ENCODE measurements around the gene PRXL2C.

Gene PRXL2C

DNA sequence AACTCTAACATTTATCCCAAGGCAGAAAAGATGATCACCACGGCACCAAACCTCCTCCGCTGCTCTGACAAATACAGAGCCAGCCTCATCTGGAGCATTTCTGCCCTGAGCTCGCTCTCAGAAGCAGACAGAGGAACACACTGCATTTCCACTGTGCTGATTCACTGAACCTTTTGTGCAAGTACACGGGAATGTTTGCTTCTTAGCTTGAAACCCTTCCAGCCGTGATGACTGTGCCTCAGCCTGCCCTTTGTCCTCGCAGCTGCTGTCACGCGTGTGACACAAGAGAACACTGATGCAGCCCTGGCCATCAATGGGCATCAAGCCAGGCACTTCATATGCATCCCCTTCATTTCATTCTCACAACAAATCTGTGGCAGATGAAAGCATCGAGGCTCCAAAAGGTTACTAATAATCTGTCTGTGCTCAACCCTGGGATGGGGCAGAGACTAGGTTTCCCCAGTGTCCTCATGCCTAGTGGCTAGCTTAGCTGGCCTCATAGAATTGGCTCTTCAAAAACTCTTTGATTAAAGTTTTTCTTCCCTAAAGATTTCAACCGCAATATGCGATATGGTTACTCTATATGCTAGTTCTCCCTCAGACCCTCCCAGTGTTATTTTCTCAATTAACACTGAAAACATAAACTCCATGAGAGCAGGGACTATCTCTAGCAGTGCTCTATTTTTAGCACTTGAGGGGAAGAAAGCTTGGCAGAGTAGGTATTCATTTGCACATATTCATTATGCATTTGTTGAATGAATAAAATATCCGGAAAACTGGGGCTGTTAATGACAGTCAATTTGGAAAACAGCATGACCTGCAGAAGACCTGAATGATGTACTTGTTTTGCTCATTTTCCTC, 42.8 kb downstream of the PRXL2C start:
- H3K9me3 ChIP-seq (ENCODE audit: control insufficient read depth in 1 of 2, low read length in 2 of 2): no peaks in the 10 kb centered on the region
- H3K36me3 ChIP-seq (ENCODE audit: control insufficient read depth in 1 of 2, insufficient read depth in 2 of 2, low read length in 2 of 2): no peaks in the 10 kb centered on the region
- H3K27me3 ChIP-seq (ENCODE audit: control insufficient read depth in 1 of 2, insufficient read depth in 2 of 2, low read length in 2 of 2): no peaks in the 10 kb centered on the region
- no peak overlapping the region for H3K27ac ChIP-seq (ENCODE audit: low read depth, low read length)
- peaks cover 8% of the 10 kb centered on the region in 2 donors for H3K4me1 ChIP-seq (ENCODE audit: control insufficient read depth in 1 of 2, insufficient read depth in 2 of 2, low read length in 2 of 2)
- H3K4me3 ChIP-seq (ENCODE audit: low read depth in 1 of 2, low read length in 2 of 2): peak overlapping the region in 1 of 2 donors; percentile 16
- no peak overlapping the region for H3K9ac ChIP-seq (ENCODE audit: low read depth in 1 of 2, low read length in 2 of 2)

DNA sequence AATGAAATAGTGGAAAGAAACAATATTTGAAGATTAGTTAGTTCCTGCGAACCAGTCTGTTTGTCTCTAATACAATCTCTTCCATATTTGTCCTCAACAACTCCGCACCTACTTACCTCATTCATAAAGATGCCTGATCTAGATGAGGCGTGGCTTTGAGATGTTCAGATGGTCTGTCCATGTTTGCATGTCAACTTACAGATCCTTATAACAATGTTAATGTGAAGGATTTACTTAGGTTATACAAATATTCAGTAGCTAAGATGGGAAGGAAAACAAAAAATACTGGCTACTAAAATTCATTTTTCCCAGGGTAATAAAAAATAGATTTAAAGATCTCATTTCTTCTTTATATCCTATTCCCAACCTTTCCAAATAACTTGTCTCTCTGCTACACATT, 43.8 kb downstream of the PRXL2C start:
- Histone ChIP-seq H3K27ac (ENCODE audit: low read depth, low read length) (no peak overlapping the region), H3K36me3 (ENCODE audit: control insufficient read depth in 1 of 2, insufficient read depth in 2 of 2, low read length in 2 of 2) (no peaks in the 10 kb centered on the region), H3K9ac (ENCODE audit: low read depth in 1 of 2, low read length in 2 of 2) (no peak overlapping the region), H3K27me3 (ENCODE audit: control insufficient read depth in 1 of 2, insufficient read depth in 2 of 2, low read length in 2 of 2) (no peaks in the 10 kb centered on the region), H3K4me3 (ENCODE audit: low read depth in 1 of 2, low read length in 2 of 2) (no peak overlapping the region), H3K4me1 (ENCODE audit: control insufficient read depth in 1 of 2, insufficient read depth in 2 of 2, low read length in 2 of 2) (peaks cover 8% of the 10 kb centered on the region in 2 donors), H3K9me3 (ENCODE audit: control insufficient read depth in 1 of 2, low read length in 2 of 2) (no peaks in the 10 kb centered on the region)

DNA sequence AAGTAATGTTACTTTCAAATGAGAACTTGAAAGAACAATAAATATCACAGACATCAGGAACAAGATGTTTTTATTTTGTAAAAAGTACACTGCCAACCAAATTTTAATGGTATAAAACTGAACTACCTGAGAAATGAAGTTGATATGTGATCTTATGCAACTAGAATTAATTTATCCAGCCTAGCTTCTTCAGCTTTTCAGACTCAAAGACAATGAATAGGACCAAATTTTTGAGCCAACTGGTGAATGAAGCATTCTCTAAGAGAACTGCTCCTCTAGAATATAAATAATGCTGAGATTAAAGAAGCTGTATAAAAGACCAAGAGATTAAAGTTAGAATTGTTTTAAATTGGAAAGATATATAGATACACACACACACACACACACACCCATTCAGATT, 45.4 kb downstream of the PRXL2C start:
- no peak overlapping the region for H3K27ac ChIP-seq (ENCODE audit: low read depth, low read length)

GRCh38 chr9:96607971-96608370, 47.1 kb downstream of the PRXL2C start:
- Histone ChIP-seq H3K4me1 (ENCODE audit: control insufficient read depth in 1 of 2, insufficient read depth in 2 of 2, low read length in 2 of 2) (peaks cover 8% of the 10 kb centered on the region in 2 donors), H3K9me3 (ENCODE audit: control insufficient read depth in 1 of 2, low read length in 2 of 2) (no peaks in the 10 kb centered on the region), H3K27me3 (ENCODE audit: control insufficient read depth in 1 of 2, insufficient read depth in 2 of 2, low read length in 2 of 2) (no peaks in the 10 kb centered on the region), H3K27ac (ENCODE audit: low read depth, low read length) (no peak overlapping the region), H3K9ac (ENCODE audit: low read depth in 1 of 2, low read length in 2 of 2) (no peak overlapping the region), H3K36me3 (ENCODE audit: control insufficient read depth in 1 of 2, insufficient read depth in 2 of 2, low read length in 2 of 2) (no peaks in the 10 kb centered on the region), H3K4me3 (ENCODE audit: low read depth in 1 of 2, low read length in 2 of 2) (no peak overlapping the region)

More for the DNA sequence above, 45.4 kb downstream of the PRXL2C start:
- Histone ChIP-seq H3K9me3 (ENCODE audit: control insufficient read depth in 1 of 2, low read length in 2 of 2) (no peaks in the 10 kb centered on the region), H3K4me1 (ENCODE audit: control insufficient read depth in 1 of 2, insufficient read depth in 2 of 2, low read length in 2 of 2) (peaks cover 8% of the 10 kb centered on the region in 2 donors), H3K36me3 (ENCODE audit: control insufficient read depth in 1 of 2, insufficient read depth in 2 of 2, low read length in 2 of 2) (no peaks in the 10 kb centered on the region), H3K9ac (ENCODE audit: low read depth in 1 of 2, low read length in 2 of 2) (no peak overlapping the region), H3K27me3 (ENCODE audit: control insufficient read depth in 1 of 2, insufficient read depth in 2 of 2, low read length in 2 of 2) (no peaks in the 10 kb centered on the region), H3K4me3 (ENCODE audit: low read depth in 1 of 2, low read length in 2 of 2) (no peak overlapping the region)

DNA sequence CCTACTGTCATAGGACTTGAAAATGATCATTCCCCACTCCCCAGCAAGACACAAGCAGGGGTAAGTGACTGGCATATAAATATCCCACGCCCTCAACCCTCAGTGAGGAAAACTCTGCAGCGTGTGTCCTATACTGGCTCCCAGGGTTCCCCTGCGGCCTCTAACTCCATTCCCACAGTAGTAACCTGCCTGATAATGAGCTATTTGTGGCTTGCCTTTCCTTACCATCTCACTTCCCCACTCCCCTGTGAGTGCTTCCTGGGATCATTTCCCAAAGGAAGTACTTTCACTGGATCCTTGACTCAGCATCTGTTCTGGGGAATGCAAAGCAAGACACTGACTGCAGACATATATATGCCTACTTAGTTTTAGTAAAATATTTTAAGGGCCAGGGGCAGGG, 49.8 kb downstream of the PRXL2C start:
- no peaks in the 10 kb centered on the region for H3K4me1 ChIP-seq (ENCODE audit: control insufficient read depth in 1 of 2, insufficient read depth in 2 of 2, low read length in 2 of 2)
- no peak overlapping the region for H3K4me3 ChIP-seq (ENCODE audit: low read depth in 1 of 2, low read length in 2 of 2)
- no peaks in the 10 kb centered on the region for H3K27me3 ChIP-seq (ENCODE audit: control insufficient read depth in 1 of 2, insufficient read depth in 2 of 2, low read length in 2 of 2)
- no peaks in the 10 kb centered on the region for H3K36me3 ChIP-seq (ENCODE audit: control insufficient read depth in 1 of 2, insufficient read depth in 2 of 2, low read length in 2 of 2)
- no peak overlapping the region for H3K27ac ChIP-seq (ENCODE audit: low read depth, low read length)
- no peak overlapping the region for H3K9ac ChIP-seq (ENCODE audit: low read depth in 1 of 2, low read length in 2 of 2)
- no peaks in the 10 kb centered on the region for H3K9me3 ChIP-seq (ENCODE audit: control insufficient read depth in 1 of 2, low read length in 2 of 2)

- Histone ChIP-seq H3K4me3 (ENCODE audit: low read depth in 1 of 2, low read length in 2 of 2) (no peak overlapping the region), H3K27ac (ENCODE audit: low read depth, low read length) (no peak overlapping the region), H3K27me3 (ENCODE audit: control insufficient read depth in 1 of 2, insufficient read depth in 2 of 2, low read length in 2 of 2) (no peaks in the 10 kb centered on the region), H3K36me3 (ENCODE audit: control insufficient read depth in 1 of 2, insufficient read depth in 2 of 2, low read length in 2 of 2) (no peaks in the 10 kb centered on the region), H3K9me3 (ENCODE audit: control insufficient read depth in 1 of 2, low read length in 2 of 2) (no peaks in the 10 kb centered on the region), H3K9ac (ENCODE audit: low read depth in 1 of 2, low read length in 2 of 2) (no peak overlapping the region), H3K4me1 (ENCODE audit: control insufficient read depth in 1 of 2, insufficient read depth in 2 of 2, low read length in 2 of 2) (no peaks in the 10 kb centered on the region)
Measured at GRCh38 chr9:96604004-96604319, 51.2 kb downstream of the PRXL2C start.

GRCh38 chr9:96603305-96604003, 51.7 kb downstream of the PRXL2C start:
- H3K9ac ChIP-seq (ENCODE audit: low read depth in 1 of 2, low read length in 2 of 2): no peak overlapping the region
- no peak overlapping the region for H3K4me3 ChIP-seq (ENCODE audit: low read depth in 1 of 2, low read length in 2 of 2)
- no peaks in the 10 kb centered on the region for H3K36me3 ChIP-seq (ENCODE audit: control insufficient read depth in 1 of 2, insufficient read depth in 2 of 2, low read length in 2 of 2)
- no peak overlapping the region for H3K27ac ChIP-seq (ENCODE audit: low read depth, low read length)
- no peaks in the 10 kb centered on the region for H3K27me3 ChIP-seq (ENCODE audit: control insufficient read depth in 1 of 2, insufficient read depth in 2 of 2, low read length in 2 of 2)
- no peaks in the 10 kb centered on the region for H3K9me3 ChIP-seq (ENCODE audit: control insufficient read depth in 1 of 2, low read length in 2 of 2)
- no peaks in the 10 kb centered on the region for H3K4me1 ChIP-seq (ENCODE audit: control insufficient read depth in 1 of 2, insufficient read depth in 2 of 2, low read length in 2 of 2)

GRCh38 chr9:96599298-96599697, 55.8 kb downstream of the PRXL2C start:
- H3K9me3 ChIP-seq (ENCODE audit: control insufficient read depth in 1 of 2, low read length in 2 of 2): no peaks in the 10 kb centered on the region
- no peaks in the 10 kb centered on the region for H3K4me1 ChIP-seq (ENCODE audit: control insufficient read depth in 1 of 2, insufficient read depth in 2 of 2, low read length in 2 of 2)
- H3K4me3 ChIP-seq (ENCODE audit: low read depth in 1 of 2, low read length in 2 of 2): no peak overlapping the region
- H3K27me3 ChIP-seq (ENCODE audit: control insufficient read depth in 1 of 2, insufficient read depth in 2 of 2, low read length in 2 of 2): no peaks in the 10 kb centered on the region
- H3K27ac ChIP-seq (ENCODE audit: low read depth, low read length): no peak overlapping the region
- no peak overlapping the region for H3K9ac ChIP-seq (ENCODE audit: low read depth in 1 of 2, low read length in 2 of 2)
- no peaks in the 10 kb centered on the region for H3K36me3 ChIP-seq (ENCODE audit: control insufficient read depth in 1 of 2, insufficient read depth in 2 of 2, low read length in 2 of 2)

DNA sequence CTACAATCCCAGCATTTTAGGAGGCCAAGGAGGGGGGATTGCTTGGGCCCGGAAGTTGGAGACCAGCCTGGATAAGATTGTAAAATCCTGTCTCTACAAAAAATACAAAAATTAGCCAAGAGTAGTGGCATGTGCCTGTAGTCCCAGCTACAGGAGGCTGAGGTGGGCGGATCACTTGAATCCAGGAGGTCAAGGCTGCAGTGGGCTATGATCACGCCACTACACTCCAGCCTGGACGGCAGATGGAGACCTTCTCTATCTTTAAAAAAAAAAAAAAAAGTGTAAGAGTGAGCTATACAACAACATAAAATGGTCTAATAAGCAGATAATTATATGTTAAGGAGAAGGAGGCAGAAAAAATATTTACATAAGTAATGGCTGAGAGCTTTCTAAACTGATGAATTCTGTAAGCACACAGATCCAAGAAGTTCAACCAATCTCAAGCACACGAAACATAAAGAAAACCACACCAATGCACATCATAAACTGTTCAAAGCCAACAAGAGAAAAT, 58.5 kb downstream of the PRXL2C start:
- Histone ChIP-seq H3K4me1 (ENCODE audit: control insufficient read depth in 1 of 2, insufficient read depth in 2 of 2, low read length in 2 of 2) (no peaks in the 10 kb centered on the region), H3K9me3 (ENCODE audit: control insufficient read depth in 1 of 2, low read length in 2 of 2) (no peaks in the 10 kb centered on the region), H3K36me3 (ENCODE audit: control insufficient read depth in 1 of 2, insufficient read depth in 2 of 2, low read length in 2 of 2) (no peaks in the 10 kb centered on the region), H3K27me3 (ENCODE audit: control insufficient read depth in 1 of 2, insufficient read depth in 2 of 2, low read length in 2 of 2) (no peaks in the 10 kb centered on the region), H3K4me3 (ENCODE audit: low read depth in 1 of 2, low read length in 2 of 2) (no peak overlapping the region), H3K27ac (ENCODE audit: low read depth, low read length) (no peak overlapping the region), H3K9ac (ENCODE audit: low read depth in 1 of 2, low read length in 2 of 2) (no peak overlapping the region)
